Endothelial cell of umbilical vein (primary cell): ENCODE data around the gene MRPS26. TPM values are rescaled to one million over a fixed set of nuclear protein-coding genes. Genes with fewer than 3 reads are reported as not detected.

Source experiments
- BruUV-seq: library from RNA; stranded (reverse); fragments of 400-500 nt; replicated peaks from 2 replicates; lab custom pipeline; 2021; lab: Mats Ljungman, UMichigan
- CTCF ChIA-PET: fragments of 300-600, 350-600 bp; sonication (Branson Sonifier 250); formaldehyde crosslinking; loops from one replicate; lab custom pipeline; 2021; ENCODE audit warnings: antibody characterized with exemption, inconsistent platforms; lab: Charles Lee
- POLR2A ChIA-PET: fragments of 300-600, 350-600 bp; sonication (Branson Sonifier 250); formaldehyde crosslinking; loops from one replicate; lab custom pipeline; 2021; ENCODE audit warnings: antibody characterized with exemption, inconsistent platforms; lab: Charles Lee
- DNase-seq: peaks from one replicate; pipeline ENCODE4 v3.0.0-alpha.2; 2011; ENCODE audit warnings: low read depth, low spot score
- FAIRE-seq: peaks from 2 replicates; lab custom pipeline; 2011; peaks lifted over from hg19 to GRCh38; lab: Jason Lieb, UNC
- H2AFZ ChIP-seq: 2 replicates; pipeline ENCODE4 v1.6.0; 2012; ENCODE audit warnings: low read depth, low read length, control low read depth, inconsistent platforms
- H3K27ac ChIP-seq: 2 replicates; pipeline ENCODE4 v1.5.1; 2011; ENCODE audit warnings: low read depth, mild to moderate bottlenecking, control low read depth, low read length, moderate library complexity; ENCODE audit not compliant: insufficient read depth
- H3K27me3 ChIP-seq, 2 experiments: 2 replicates each; pipeline versions ENCODE4 v1.6.0 to v1.6.1; 2011; ENCODE audit warnings: low read length in 2 of 2, mixed read lengths in 1 of 2; ENCODE audit not compliant: control insufficient read depth in 2 of 2, insufficient read depth in 2 of 2
- H3K36me3 ChIP-seq, 2 experiments: 2 replicates in 1 of 2; 3 replicates in 1 of 2; pipeline ENCODE4 v1.5.1; 2011; ENCODE audit warnings: low read length in 2 of 2, mild to moderate bottlenecking in 1 of 2, moderate library complexity in 1 of 2; ENCODE audit not compliant: control insufficient read depth in 2 of 2, insufficient read depth in 2 of 2; ENCODE audit errors: extremely low read depth in 1 of 2
- H3K4me1 ChIP-seq: 3 replicates; pipeline ENCODE4 v1.5.1; 2011; ENCODE audit warnings: mild to moderate bottlenecking, low read length; ENCODE audit not compliant: control insufficient read depth, insufficient read depth; ENCODE audit errors: extremely low read depth
- H3K4me2 ChIP-seq: 2 replicates; pipeline ENCODE4 v1.6.1; 2011; ENCODE audit warnings: low read length, control low read depth, mixed read lengths; ENCODE audit not compliant: insufficient read depth
- H3K4me3 ChIP-seq, 3 experiments: fragments of 200-600 bp in 1 of 3; sonication (generic), shearing (Covaris generic) in 1 of 3; replicated peaks in 1 of 3; 2 replicates each; pipeline ENCODE4 v1.5.1; 2011 to 2016; ENCODE audit warnings: control low read depth in 3 of 3, low read length in 3 of 3, mild to moderate bottlenecking in 2 of 3, inconsistent platforms in 1 of 3, low read depth in 1 of 3, moderate library complexity in 1 of 3; ENCODE audit not compliant: insufficient read depth in 1 of 3
- H3K79me2 ChIP-seq: 2 replicates; pipeline ENCODE4 v1.6.0; 2012; ENCODE audit warnings: low read length, inconsistent platforms; ENCODE audit not compliant: control insufficient read depth, insufficient read depth
- H3K9ac ChIP-seq: replicated peaks from 2 replicates; pipeline ENCODE3; 2011; ENCODE audit warnings: low read length, control low read depth; ENCODE audit not compliant: insufficient read depth; ENCODE audit errors: extremely low read depth
- H3K9me1 ChIP-seq: replicated peaks from 3 replicates; pipeline ENCODE4 v1.6.0; 2011; ENCODE audit warnings: mild to moderate bottlenecking, low read length; ENCODE audit not compliant: control insufficient read depth, insufficient read depth; ENCODE audit errors: extremely low read depth
- H3K9me3 ChIP-seq: replicated peaks from 2 replicates; pipeline ENCODE4 v1.5.1; 2012; ENCODE audit warnings: low read length, inconsistent platforms; ENCODE audit not compliant: control insufficient read depth, insufficient read depth
- H4K20me1 ChIP-seq: replicated peaks from 2 replicates; pipeline ENCODE3; 2011; ENCODE audit warnings: mild to moderate bottlenecking, low read length; ENCODE audit not compliant: control insufficient read depth, insufficient read depth; ENCODE audit errors: extremely low read depth
- CTCF ChIP-seq, 2 donors: IDR thresholded peaks; 1 replicate in 1 of 2; 2 replicates in 1 of 2; pipeline ENCODE4 v1.5.1; 2011; ENCODE audit warnings: low read length in 2 of 2, mild to moderate bottlenecking in 2 of 2, moderate library complexity in 2 of 2, control low read depth in 1 of 2, inconsistent platforms in 1 of 2, low read depth in 1 of 2; ENCODE audit not compliant: insufficient read depth in 1 of 2; ENCODE audit errors: extremely low read depth in 1 of 2
- EZH2 ChIP-seq: IDR thresholded peaks from 2 replicates; pipeline ENCODE4 v1.6.1; 2012; ENCODE audit warnings: borderline replicate concordance, low read depth, mild to moderate bottlenecking, moderate library complexity, low read length, inconsistent platforms; ENCODE audit not compliant: severe bottlenecking
- FOS ChIP-seq: IDR thresholded peaks from 2 replicates; pipeline ENCODE4 v1.6.1; 2011; ENCODE audit warnings: mild to moderate bottlenecking, low read length, moderate library complexity, borderline replicate concordance; ENCODE audit not compliant: insufficient read depth
- GATA2 ChIP-seq: IDR thresholded peaks from 2 replicates; pipeline ENCODE4 v1.7.0; 2011; ENCODE audit warnings: low read depth, mild to moderate bottlenecking, moderate library complexity, mixed read lengths, low read length; ENCODE audit not compliant: insufficient read length, insufficient read depth
- JUN ChIP-seq: IDR thresholded peaks from 2 replicates; pipeline ENCODE4 v1.6.1; 2011; ENCODE audit warnings: borderline replicate concordance, low read depth; ENCODE audit not compliant: insufficient read length, insufficient read depth
- MAX ChIP-seq: IDR thresholded peaks from 2 replicates; pipeline ENCODE4 v1.6.1; 2011; ENCODE audit not compliant: insufficient read depth, insufficient read length
- MYC ChIP-seq: IDR thresholded peaks from one replicate; pipeline ENCODE4 v1.6.1; 2011; ENCODE audit warnings: mild to moderate bottlenecking, low read depth, low read length
- dilution Hi-C: fragments of 300-500 bp; cut with MboI; formaldehyde crosslinking; loops from one replicate; pipeline ENCODE4 v1.15.0; 2019; ENCODE audit warnings: low sequenced_read_pairs; ENCODE audit not compliant: extremely low pct_ligation_motif_present
- intact Hi-C: fragments of 100-400 bp; cut with micrococcal nuclease; formaldehyde crosslinking; loops from one replicate; pipeline ENCODE4 v1.10.0; 2022
- polyA plus RNA-seq, 4 experiments: library from polyadenylated mRNA; depleted of rRNA in 3 of 4; stranded (reverse) in 3 of 4; unstranded in 1 of 4; fragments of >200 nt; gene quantifications; 2 replicates each; pipeline versions ENCODE4 v1.2.1 to v1.2.3, GENCODE V29; 2011 to 2012; ENCODE audit warnings: missing spikeins in 1 of 4
- total RNA-seq: library from RNA; stranded (reverse); gene quantifications from 2 replicates; pipeline ENCODE4 v1.2.3, GENCODE V29; 2021

MRPS26 gene
- total and polyA plus RNA-seq, 2 donors (not counting 3 experiments of a cell fraction or from before 2014, with no cell fraction given) = 41.0 to 43.9 TPM

- no peak for TF ChIP-seq MYC
- TF ChIP-seq MAX = no peak
- TF ChIP-seq CTCF (IDR thresholded peaks at IDR 0.05; ENCODE audit: extremely low read depth in 1 of 2, insufficient read depth in 1 of 2, low read depth in 1 of 2, low read length in 2 of 2) = no peak
- TF ChIP-seq GATA2 = no peak
- no peak for TF ChIP-seq EZH2
- TF ChIP-seq FOS = no peak
- TF ChIP-seq JUN = no peak
Observed at GRCh38 chr20:3044336-3044965, 1.4 kb upstream of the MRPS26 start.

More at GRCh38 chr20:3044336-3044965, 1.4 kb upstream of the MRPS26 start:
- Histone ChIP-seq H3K4me2 (no peak overlapping the region), H3K9ac (no peak overlapping the region), H4K20me1 (no peaks in the 10 kb centered on the region), H3K4me3 (no peak overlapping the region), H3K9me1 (no peaks in the 10 kb centered on the region), H3K27me3 (no peaks in the 10 kb centered on the region), H3K27ac (no peak overlapping the region), H3K4me1 (peaks cover 13% of the 10 kb centered on the region), H3K36me3 (peaks cover 3 to 20% of the 10 kb centered on the region in 2 experiments), H2AFZ (no peak overlapping the region), H3K79me2 (peaks cover 9% of the 10 kb centered on the region), H3K9me3 (no peaks in the 10 kb centered on the region)
- POLR2A ChIA-PET = no interaction called here
- no peak for DNase-seq
- dilution Hi-C loops (no loop called here), intact Hi-C loops (no loop called here)
- BruUV-seq = no TSS peak
- CTCF ChIA-PET = interaction anchor here (1.1 to 1.8 kb wide), 2 partner anchors 9 to 192 kb away, joined by 4 to 8 read pairs; no protein-coding TSS in a partner anchor
- FAIRE-seq = no peak
